HG02938 (cell line): ENCODE measurements around the gene SELENOF.

Source experiments
- ATAC-seq: cut with Tn5 transposase; IDR thresholded peaks from one replicate; pipeline ENCODE4 v1.9.1; 2021; ENCODE audit warnings: mild to moderate bottlenecking, moderate library complexity; ENCODE audit not compliant: unreplicated experiment

SELENOF gene

GRCh38 chr1:86913896-86914600 lies at the start of gene SELENOF:
Gene SELENOF (minus strand): TSS chr1:86914126. CDS start chr1:86914111, 15 bp downstream.
- peak; percentile 85 for ATAC-seq

- no peak for ATAC-seq
Observed at GRCh38 chr1:86960548-86960947, 46.6 kb upstream of the SELENOF start.

- ATAC-seq: no peak
Observed at GRCh38 chr1:86957221-86957620, 43.3 kb upstream of the SELENOF start.

- no peak for ATAC-seq
Observed at GRCh38 chr1:86956221-86956620, 42.3 kb upstream of the SELENOF start.

- no peak for ATAC-seq
Observed at GRCh38 chr1:86955678-86956077, 41.8 kb upstream of the SELENOF start.

GRCh38 chr1:86953167-86953566 lies 39.2 kb upstream of the SELENOF start:
- ATAC-seq: no peak

GRCh38 chr1:86951430-86951829 lies 37.5 kb upstream of the SELENOF start:
- no peak for ATAC-seq

- no peak for ATAC-seq
Observed at GRCh38 chr1:86950712-86951419, 36.9 kb upstream of the SELENOF start.

GRCh38 chr1:86948212-86948611 lies 34.3 kb upstream of the SELENOF start:
- no peak for ATAC-seq

- no peak for ATAC-seq
Observed at GRCh38 chr1:86942743-86943142, 28.8 kb upstream of the SELENOF start.

GRCh38 chr1:86942042-86942441 lies 28.1 kb upstream of the SELENOF start:
- no peak for ATAC-seq

- ATAC-seq: no peak
Observed at GRCh38 chr1:86940599-86940998, 26.7 kb upstream of the SELENOF start.

GRCh38 chr1:86939406-86939805 lies 25.5 kb upstream of the SELENOF start:
- ATAC-seq: no peak

GRCh38 chr1:86938855-86939254 lies 24.9 kb upstream of the SELENOF start:
- ATAC-seq: no peak

- ATAC-seq: no peak
Observed at GRCh38 chr1:86938450-86938849, 24.5 kb upstream of the SELENOF start.

GRCh38 chr1:86933562-86934377 lies 19.8 kb upstream of the SELENOF start:
- ATAC-seq: no peak

GRCh38 chr1:86933051-86933450 lies 19.1 kb upstream of the SELENOF start:
- no peak for ATAC-seq

GRCh38 chr1:86928819-86929218 lies 14.9 kb upstream of the SELENOF start:
- no peak for ATAC-seq

- ATAC-seq: no peak
Observed at GRCh38 chr1:86926883-86927282, 13.0 kb upstream of the SELENOF start.

- ATAC-seq: no peak
Observed at GRCh38 chr1:86925742-86926141, 11.8 kb upstream of the SELENOF start.

GRCh38 chr1:86924324-86924960 lies 10.5 kb upstream of the SELENOF start:
- no peak for ATAC-seq
